HL-60 (cell line): ENCODE measurements around the gene GMFB.
"Not testable (repeated sequence)": the region's sequence is repeated elsewhere in the genome, so short reads cannot be mapped to it uniquely, and the experiment has no call there.

Experiments used
- DNase-seq, 2 experiments: peaks; one replicate each; pipeline ENCODE4 v3.0.0-alpha.2; 2010 to 2020; ENCODE audit warnings: low read depth in 1 of 2, low spot score in 1 of 2
- H3K27ac ChIP-seq: fragments of 250-450 bp; sonication (Bioruptor Pico); replicated peaks from 2 replicates; pipeline ENCODE4 v1.5.1; 2020; ENCODE audit warnings: mild to moderate bottlenecking, moderate library complexity
- H3K27me3 ChIP-seq: fragments of 250-450 bp; sonication (Bioruptor Pico); 2 replicates; pipeline ENCODE4 v1.5.1; 2021; ENCODE audit warnings: mild to moderate bottlenecking, moderate library complexity; ENCODE audit not compliant: insufficient read depth, poor library complexity, severe bottlenecking
- H3K4me3 ChIP-seq: replicated peaks from 2 replicates; pipeline ENCODE4 v1.5.1; 2011; ENCODE audit warnings: mild to moderate bottlenecking, control low read depth, low read length; ENCODE audit not compliant: insufficient read depth
- CTCF ChIP-seq: IDR thresholded peaks from one replicate; pipeline ENCODE4 v1.5.1; 2011; ENCODE audit warnings: low read length, control low read depth, inconsistent platforms; ENCODE audit not compliant: insufficient read depth
- GABPA ChIP-seq: IDR thresholded peaks from 2 replicates; pipeline ENCODE4 v1.6.1; 2012; ENCODE audit warnings: low read depth
- POLR2AphosphoS5 ChIP-seq: IDR thresholded peaks from 2 replicates; pipeline ENCODE4 v1.6.1; 2012; ENCODE audit warnings: low read depth
- REST ChIP-seq: IDR thresholded peaks from 2 replicates; pipeline ENCODE4 v1.6.1; 2012; ENCODE audit warnings: low read depth; ENCODE audit not compliant: insufficient replicate concordance
- SPI1 ChIP-seq: IDR thresholded peaks from 2 replicates; pipeline ENCODE4 v1.6.1; 2012; ENCODE audit warnings: low read depth, mild to moderate bottlenecking, borderline replicate concordance

GMFB gene

GRCh38 chr14:54443981-54444380 lies 44.8 kb downstream of the GMFB start:
- no peak overlapping the region for H3K4me3 ChIP-seq
- no peak for DNase-seq
- no peaks in the 10 kb centered on the region for H3K27me3 ChIP-seq
- no peak for TF ChIP-seq GABPA
- no peak for TF ChIP-seq REST
- no peak for TF ChIP-seq POLR2AphosphoS5
- TF ChIP-seq SPI1 = no peak
- no peak for TF ChIP-seq CTCF
- H3K27ac ChIP-seq = no peak overlapping the region

GRCh38 chr14:54442961-54443360 lies 45.8 kb downstream of the GMFB start:
- DNase-seq, H3K27me3 ChIP-seq, H3K27ac ChIP-seq, H3K4me3 ChIP-seq: not testable (repeated sequence)

- TF ChIP-seq CTCF = peak; percentile 82
- TF ChIP-seq GABPA = no peak
- peak; percentile 62; the same call in 1 of the 2 replicates for TF ChIP-seq SPI1
- TF ChIP-seq POLR2AphosphoS5 = peak; percentile 83
- H3K27ac ChIP-seq = peak within 1 kb of the TSS; percentile 83
- peak; percentile 74 to 90 for DNase-seq
- H3K4me3 ChIP-seq = peak within 1 kb of the TSS; percentile 66
- no peaks in the 10 kb centered on the region for H3K27me3 ChIP-seq
These were observed 47.6 kb downstream of the GMFB start, which contains the start of gene CNIH1 for GRCh38 chr14:54440873-54441868. Gene CNIH1 (minus strand): TSS chr14:54441374. CDS start chr14:54441327, 47 bp downstream.

- TF ChIP-seq REST = no peak
- TF ChIP-seq POLR2AphosphoS5 = no peak
- TF ChIP-seq GABPA = no peak
- TF ChIP-seq SPI1 = no peak
- no peak for TF ChIP-seq CTCF
- Histone ChIP-seq H3K27me3 (no peaks in the 10 kb centered on the region), H3K4me3 (peak overlapping the region; percentile 66), H3K27ac (peak overlapping the region; percentile 45)
- no peak for DNase-seq
These were observed 48.3 kb downstream of the GMFB start for GRCh38 chr14:54440476-54440872.
